ENCODE measurements around the gene ARL6IP1.
A peak's percentile ranks its signal among the peaks of the same experiment; 100 is the strongest.
"Not testable (repeated sequence)": the region's sequence is repeated elsewhere in the genome, so short reads cannot be mapped to it uniquely, and the experiment has no call there.

ARL6IP1 gene

DNA sequence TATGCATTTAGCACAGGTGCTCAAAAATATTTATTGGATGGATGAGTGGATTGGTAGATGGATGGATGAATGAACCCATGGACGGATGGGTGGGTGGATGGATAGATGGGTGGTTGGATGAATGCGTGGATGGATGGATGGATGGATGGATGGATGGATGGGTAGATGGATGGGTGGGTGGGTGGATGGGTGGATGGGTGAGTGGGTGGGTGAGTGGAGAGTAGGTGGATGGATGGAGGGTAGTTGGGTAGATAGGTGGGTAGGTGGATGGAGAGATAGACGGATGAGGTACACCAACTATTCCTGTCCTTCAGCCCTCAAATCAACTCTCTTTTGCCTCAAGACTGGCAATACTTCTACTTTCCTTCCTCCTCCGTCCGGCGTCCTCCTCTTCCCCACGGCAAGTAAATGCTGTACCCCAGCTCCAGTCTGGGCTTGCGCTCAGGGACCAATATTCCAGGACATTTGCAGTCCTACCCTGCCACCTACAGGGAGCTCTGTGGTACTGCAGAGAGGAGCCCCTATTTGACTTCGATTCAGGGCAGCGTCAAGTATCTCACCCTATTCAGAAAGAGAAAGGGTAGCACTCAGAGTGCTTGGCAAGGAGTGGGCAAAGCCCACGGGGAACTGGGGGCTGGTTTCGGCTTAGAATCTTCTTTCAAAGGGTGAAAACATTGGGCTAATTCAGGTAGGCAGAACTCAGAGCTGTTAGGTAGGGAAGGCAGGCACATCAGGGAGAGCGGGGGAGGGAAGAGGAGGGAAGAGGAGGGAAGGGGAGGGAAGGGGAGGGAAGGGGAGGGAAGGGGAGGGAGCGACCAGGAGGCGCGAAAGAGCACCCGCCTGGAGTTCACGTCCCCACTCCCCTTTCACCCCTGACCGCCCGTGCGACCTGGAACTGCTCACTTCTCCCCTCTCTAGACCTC lies 41.5 kb downstream of the ARL6IP1 start:
- peak in 8 of 14 donors; percentile 0 to 12 (median 4) for DNase-seq

DNA sequence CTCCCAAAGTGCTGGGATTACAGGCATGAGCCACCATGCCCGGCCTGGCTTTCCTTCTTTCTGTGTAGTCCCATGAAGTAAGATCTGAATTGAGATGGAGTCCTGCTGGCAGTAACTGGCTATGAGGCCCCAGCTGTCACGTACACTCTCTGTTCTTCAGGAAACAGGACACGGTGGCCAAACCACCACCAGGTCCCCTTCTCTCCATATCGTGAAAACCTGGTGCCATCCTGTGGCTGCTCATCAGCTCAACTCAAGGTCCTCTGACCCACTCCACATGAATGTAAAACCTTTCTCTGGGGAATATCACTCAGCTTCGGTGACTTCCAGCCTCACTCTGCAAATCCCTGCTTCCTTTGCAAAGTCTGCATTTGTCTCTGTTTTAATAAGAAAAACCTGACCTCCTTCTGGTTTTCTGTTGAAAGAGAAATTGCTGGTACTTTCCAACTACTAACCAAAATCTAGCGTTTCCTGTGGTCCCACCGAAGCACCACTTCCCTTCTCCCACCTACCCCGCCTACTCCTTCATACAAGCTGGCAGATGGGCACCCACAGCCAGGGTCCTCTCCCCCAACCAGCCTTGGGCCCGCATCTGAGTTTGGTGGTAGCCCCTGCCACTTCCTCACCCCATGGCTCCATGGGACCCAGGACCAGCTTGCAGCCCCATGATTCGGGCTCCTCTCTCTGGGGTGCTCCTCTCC lies 43.2 kb downstream of the ARL6IP1 start:
- DNase-seq = not testable (repeated sequence)

DNA sequence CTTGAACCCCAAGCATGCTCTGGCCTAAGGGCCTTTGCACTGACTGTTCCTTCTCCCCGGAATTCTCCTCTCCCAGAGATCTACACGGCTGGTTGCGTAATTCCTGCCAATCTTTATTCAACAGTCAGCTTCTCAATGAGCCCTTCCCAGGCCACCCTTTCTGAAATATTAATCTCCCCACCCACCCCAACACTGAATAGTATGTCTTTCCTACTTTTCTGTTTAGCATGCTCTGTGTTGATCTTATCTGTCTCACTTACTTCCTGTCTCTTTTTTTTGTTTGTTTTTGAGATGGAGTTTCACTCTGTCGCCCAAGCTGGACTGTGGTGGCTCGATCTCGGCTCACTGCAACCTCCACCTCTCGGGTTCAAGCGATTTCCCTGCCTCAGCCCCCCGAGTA lies 44.7 kb downstream of the ARL6IP1 start:
- not testable (repeated sequence) for DNase-seq

DNA sequence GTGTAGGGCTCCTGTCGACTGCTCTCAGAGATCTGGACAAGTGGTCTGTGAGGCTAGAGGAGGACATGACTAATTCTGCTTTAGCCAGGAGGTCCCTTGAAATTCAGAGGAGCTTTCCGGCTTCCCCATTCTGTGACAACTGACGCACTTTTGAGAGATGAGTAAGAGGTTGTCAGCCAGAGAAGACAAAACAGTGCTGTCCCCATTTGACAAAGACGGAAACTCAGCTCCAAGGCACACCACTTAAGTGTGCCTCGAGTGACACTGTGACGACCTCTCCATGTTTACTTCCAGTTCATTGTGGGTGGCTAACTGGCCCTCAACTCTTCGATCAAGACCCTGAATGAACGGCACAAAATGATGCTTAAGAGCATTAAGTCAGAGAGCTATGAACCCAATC lies 58.5 kb downstream of the ARL6IP1 start:
- DNase-seq = not testable (repeated sequence)
